ENCODE results near the gene FLNB. TPM values are rescaled to one million over a fixed set of nuclear protein-coding genes. Genes with fewer than 3 reads are reported as not detected.
A peak's percentile ranks its signal among the peaks of the same experiment; 100 is the strongest.

Gene FLNB
- total and polyA plus RNA-seq, 2 of the 13 experiments (the other 11 are each of a cell fraction or from before 2014, with no cell fraction given): 106 to 130 TPM

- TF ChIP-seq RNF219 (CRISPR knock-in tag; IDR thresholded peaks at IDR 0.05): no peak
- TF ChIP-seq ETS1 (CRISPR knock-in tag; IDR thresholded peaks at IDR 0.05): no peak
- TF ChIP-seq ZC3H4 (CRISPR knock-in tag; IDR thresholded peaks at IDR 0.05; ENCODE audit: borderline replicate concordance): no peak
- no peak for TF ChIP-seq EHMT2 (IDR thresholded peaks at IDR 0.05; ENCODE audit: borderline replicate concordance, low read depth, low read length)
- no peak for TF ChIP-seq KLF11 (CRISPR knock-in tag; IDR thresholded peaks at IDR 0.05)
- no peak for TF ChIP-seq ZNF292 (CRISPR knock-in tag; IDR thresholded peaks at IDR 0.05; ENCODE audit: borderline replicate concordance, low read depth)
- TF ChIP-seq ESRRA (CRISPR knock-in tag; IDR thresholded peaks at IDR 0.05; ENCODE audit: low read depth): no peak
- TF ChIP-seq ATF2 (CRISPR knock-in tag; IDR thresholded peaks at IDR 0.05): peak; percentile 79; the same call in 1 of the 2 replicates
- TF ChIP-seq HCFC1 (IDR thresholded peaks at IDR 0.05; ENCODE audit: low read depth, low read length): no peak
- 0 out of 2 replicates have a peak, but pooled peaks have one; percentile 44 for TF ChIP-seq PRDM10 (CRISPR knock-in tag; IDR thresholded peaks at IDR 0.05; ENCODE audit: low read depth)
- TF ChIP-seq ZNF781 (CRISPR knock-in tag; IDR thresholded peaks at IDR 0.05; ENCODE audit: borderline replicate concordance, not compliant biosample characterization): no peak
- 0 out of 2 replicates have a peak, but pooled peaks have one; percentile 19 for TF ChIP-seq MIER3 (CRISPR knock-in tag; IDR thresholded peaks at IDR 0.05; ENCODE audit: borderline replicate concordance)
- TF ChIP-seq TOE1 (CRISPR knock-in tag; IDR thresholded peaks at IDR 0.05): no peak
- TF ChIP-seq ZMYM3 (CRISPR knock-in tag; IDR thresholded peaks at IDR 0.05): peak; percentile 69
- TF ChIP-seq MLXIP (CRISPR knock-in tag; IDR thresholded peaks at IDR 0.05; ENCODE audit: borderline replicate concordance): no peak
- no peak for TF ChIP-seq ZFP36L2 (CRISPR knock-in tag; IDR thresholded peaks at IDR 0.05)
- peak; percentile 86 for TF ChIP-seq CEBPG (CRISPR knock-in tag; IDR thresholded peaks at IDR 0.05)
- TF ChIP-seq FOXO1 (CRISPR knock-in tag; IDR thresholded peaks at IDR 0.05): peak; percentile 90
Measured at GRCh38 chr3:57992452-57993213, 15.6 kb upstream of the FLNB start (continued).
